Activated naive CD4-positive, alpha-beta T cell treated with anti-CD3 and anti-CD28 coated beads, Interleukin-2, amount 50 U/mL, for 16 hours (primary cell): ENCODE measurements around the gene SNX6.
"Not testable (repeated sequence)": the region's sequence is repeated elsewhere in the genome, so short reads cannot be mapped to it uniquely, and the experiment has no call there.

Experiments
- DNase-seq: peaks from one replicate; pipeline ENCODE4 v3.0.0-alpha.2; 2020

Gene SNX6

GRCh38 chr14:34520304-34520970 lies 109.5 kb downstream of the SNX6 start:
- DNase-seq = not testable (repeated sequence)
